AML-193 (cell line): ENCODE measurements around the gene CTAGE6.
"Not testable (repeated sequence)": the region's sequence is repeated elsewhere in the genome, so short reads cannot be mapped to it uniquely, and the experiment has no call there.

Experiments used
- DNase-seq, 2 experiments: peaks; one replicate each; lab custom pipeline; 2025; lab: John Stamatoyannopoulos, UW

CTAGE6 gene

GRCh38 chr7:143757596-143757995 lies at the start of gene CTAGE6:
TSS of gene CTAGE6 (minus strand) at chr7:143757696. CDS start at chr7:143757658, 38 bp downstream.
- not testable (repeated sequence) for DNase-seq

DNA sequence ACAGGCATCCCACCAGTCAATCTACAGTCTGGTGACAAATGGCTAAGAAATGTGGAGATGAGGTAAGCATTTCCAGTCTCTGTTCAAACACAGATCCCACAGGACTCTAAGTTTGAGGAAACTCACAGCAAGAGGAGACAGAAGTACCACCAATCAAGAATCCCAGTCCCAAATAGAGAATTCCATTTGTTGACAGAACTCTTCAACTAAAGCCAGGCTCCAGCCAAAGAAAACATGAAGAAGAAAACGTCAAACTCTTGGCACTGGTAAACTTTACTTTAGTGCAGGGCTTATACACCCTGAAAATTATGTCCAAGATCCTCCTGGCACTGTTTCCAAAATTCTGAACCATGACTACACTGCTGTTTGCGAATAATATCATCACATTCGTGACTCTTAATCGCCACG lies 49.2 kb upstream of the CTAGE6 start:
- not testable (repeated sequence) for DNase-seq

DNA sequence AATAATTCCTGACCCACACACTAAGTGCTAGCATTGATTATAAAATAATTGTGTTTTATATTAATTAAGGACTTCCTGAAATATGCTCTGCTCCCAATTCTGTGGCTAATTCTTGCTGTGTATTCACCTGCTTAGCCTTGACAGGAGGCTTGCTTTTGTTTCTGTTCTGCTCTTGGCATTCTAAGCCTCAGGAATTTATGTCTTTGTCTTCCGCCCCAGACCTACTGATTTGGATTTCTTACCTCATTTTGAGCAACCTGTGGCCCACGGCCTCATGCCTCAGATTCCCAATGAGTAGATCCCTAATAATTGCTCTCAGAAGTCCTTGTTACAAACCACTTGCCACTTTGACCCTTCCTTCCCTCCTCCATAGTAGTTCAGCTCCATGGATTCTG lies 40.4 kb upstream of the CTAGE6 start:
- not testable (repeated sequence) for DNase-seq

- not testable (repeated sequence) for DNase-seq
These were observed 39.8 kb upstream of the CTAGE6 start for GRCh38 chr7:143797119-143797895.

DNA sequence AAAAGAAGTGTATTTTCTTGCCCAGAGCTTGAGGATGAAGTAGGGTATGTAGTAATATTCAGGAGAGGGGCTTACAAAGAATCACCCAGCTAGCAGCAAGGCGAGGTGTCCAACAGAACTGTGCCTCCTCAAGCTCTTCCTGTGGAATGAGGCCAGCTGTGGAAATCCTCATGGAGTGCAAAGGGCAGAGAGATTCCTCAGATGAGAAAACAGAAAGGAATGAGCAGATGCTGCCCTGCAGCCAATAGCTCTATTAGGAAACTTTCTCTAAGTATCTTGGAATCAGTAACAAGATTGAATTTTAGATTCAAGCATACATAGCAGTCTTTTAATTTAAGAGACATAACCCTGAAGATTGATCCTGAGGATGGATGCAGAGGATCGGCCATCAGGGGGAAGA lies 38.2 kb upstream of the CTAGE6 start:
- not testable (repeated sequence) for DNase-seq

DNA sequence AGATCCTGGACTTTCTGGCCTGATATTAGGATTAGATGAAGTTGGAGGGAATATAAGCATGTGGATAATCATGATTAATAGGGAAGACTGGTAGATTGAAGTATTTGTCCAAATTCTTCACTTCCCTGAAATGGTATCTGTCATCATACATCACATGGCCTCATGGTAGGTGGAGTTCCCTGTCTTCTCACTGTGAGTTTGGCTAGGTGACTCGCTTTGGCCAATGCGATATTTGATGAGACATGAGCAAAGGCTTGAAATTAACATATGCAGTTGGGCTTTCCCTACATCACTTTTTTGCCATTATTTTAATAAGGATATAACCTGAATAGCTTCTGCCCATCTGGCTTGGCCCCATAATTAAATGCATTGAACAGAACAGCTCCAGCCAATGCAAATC lies 35.1 kb upstream of the CTAGE6 start:
- not testable (repeated sequence) for DNase-seq

GRCh38 chr7:143785415-143786182 lies 28.1 kb upstream of the CTAGE6 start:
- not testable (repeated sequence) for DNase-seq

GRCh38 chr7:143779591-143779990 lies 22.1 kb upstream of the CTAGE6 start:
- DNase-seq = not testable (repeated sequence)

DNA sequence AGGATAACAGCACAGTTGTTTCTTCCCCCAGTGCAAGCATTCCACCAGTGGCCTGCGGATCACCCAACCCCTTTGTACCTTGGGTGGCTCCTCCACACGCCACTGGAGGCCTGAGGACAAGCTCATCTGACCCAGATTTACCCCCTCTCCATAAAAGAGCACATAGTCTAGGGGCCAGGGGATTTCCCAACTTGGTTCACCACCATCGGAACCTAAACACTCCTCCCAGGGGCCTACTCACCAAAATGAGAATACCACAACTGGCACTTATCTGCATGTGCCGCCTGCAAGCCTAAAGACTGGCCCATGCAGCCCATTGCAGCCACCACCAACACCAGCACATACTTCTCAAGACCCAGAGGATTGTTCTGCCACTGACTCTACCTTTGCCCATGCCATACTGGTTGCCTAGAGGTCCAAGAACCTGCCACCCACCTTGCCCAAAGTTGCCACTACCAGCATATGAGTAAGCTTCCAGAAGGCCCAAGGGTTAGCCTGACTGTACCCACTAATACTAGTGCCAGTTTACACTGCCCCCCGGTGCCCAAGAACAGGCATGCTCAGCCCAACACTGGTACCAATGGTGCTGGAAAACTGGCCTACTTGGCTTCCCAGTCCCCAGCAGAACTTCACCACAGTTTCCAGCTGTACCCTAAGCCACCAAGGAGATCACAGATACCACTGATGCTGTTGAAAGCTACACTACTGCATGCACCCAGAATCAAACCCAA lies 15.4 kb upstream of the CTAGE6 start:
- DNase-seq = not testable (repeated sequence)

DNA sequence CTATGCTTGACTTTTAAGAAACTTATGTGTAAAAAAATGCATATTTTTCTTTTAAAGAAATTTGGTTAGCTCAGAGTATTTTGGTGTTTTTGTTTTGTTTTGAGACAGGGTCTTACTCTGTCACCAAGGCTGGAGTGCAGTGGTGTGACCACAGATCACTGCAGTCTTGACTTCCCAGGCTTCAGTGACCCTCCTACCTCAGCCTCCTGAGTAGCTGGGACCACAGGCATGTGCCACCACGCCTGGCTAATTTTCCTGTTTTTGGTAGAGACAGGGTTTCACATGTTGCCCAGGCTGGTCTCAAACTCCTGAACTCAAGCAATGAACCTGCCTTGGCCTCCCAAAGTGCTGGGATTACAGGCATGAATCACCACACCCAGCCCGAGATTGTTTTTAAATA lies 10.0 kb upstream of the CTAGE6 start:
- not testable (repeated sequence) for DNase-seq

- DNase-seq = not testable (repeated sequence)
These were observed 8.2 kb upstream of the CTAGE6 start for GRCh38 chr7:143765678-143766077.

DNA sequence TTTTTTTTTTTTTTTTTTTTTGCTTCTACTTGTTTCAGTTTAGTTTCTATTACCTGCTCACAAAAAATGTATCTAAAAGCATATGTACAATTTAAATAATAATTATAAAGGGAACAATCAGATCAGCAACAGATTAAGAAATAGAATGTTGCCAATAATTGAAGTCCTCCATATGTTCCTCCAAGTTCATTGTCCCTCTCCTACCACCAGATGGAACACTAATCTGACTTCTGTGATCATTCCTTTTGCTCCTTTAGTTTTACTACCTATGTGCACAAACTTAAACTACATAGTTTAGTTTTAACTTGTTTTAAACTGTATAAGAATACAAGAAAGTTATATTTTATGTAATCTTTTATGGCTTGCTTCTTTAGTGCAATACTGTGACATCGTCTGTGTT lies 5.6 kb upstream of the CTAGE6 start:
- DNase-seq = not testable (repeated sequence)

- not testable (repeated sequence) for DNase-seq
These were observed 12.2 kb downstream of the CTAGE6 start for GRCh38 chr7:143745340-143745739.

DNA sequence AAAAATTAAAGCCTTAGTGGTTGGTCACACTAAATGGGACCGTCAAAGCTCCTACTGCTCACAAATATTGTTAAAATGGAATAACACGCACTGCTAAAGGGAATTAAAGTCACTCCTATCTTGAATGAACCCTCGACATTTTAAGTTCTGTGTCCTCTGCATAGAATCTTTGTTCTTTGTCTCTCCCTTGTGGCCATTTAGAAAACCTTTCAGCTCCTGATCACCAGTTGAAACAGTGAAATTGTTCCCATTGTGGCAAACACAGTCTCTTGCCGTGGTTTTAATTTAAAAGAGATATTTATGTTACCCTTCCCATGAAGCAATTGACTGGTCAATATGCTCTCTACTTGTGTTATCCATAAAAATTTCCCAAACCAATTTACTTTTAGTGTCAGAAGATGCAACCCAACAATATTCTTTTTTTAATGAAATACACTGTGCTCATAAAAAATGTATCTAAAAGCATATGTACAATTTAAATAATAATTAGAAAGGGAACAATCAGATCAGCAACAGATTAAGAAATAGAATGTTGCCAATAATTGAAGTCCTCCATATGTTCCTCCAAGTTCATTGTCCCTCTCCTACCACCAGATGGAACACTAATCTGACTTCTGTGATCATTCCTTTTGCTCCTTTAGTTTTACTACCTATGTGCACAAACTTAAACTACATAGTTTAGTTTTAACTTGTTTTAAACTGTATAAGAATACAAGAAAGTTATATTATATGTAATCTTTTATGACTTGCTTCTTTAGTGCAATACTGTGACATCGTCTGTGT lies 20.3 kb downstream of the CTAGE6 start:
- DNase-seq = peak; percentile 57 to 75

GRCh38 chr7:143735962-143736361 lies 21.5 kb downstream of the CTAGE6 start:
- DNase-seq = no peak

DNA sequence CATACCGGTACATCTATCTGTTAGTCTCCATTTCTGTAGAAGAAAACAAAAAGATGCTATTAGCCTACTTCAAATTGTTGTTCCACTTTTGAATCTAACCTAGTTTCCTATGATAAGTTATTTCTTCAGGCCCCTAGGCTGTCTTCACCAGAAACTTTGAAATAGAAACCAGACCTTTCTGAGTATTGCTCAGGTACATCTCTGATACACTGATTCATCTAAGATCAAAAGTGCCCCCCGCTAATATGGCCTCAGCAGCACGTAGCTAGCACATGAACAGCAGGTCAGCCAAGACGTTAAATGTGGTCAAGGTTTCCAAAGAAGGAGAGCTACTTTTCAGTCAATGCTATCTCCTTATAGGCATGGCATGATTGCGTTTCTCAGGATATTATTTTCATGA lies 23.6 kb downstream of the CTAGE6 start:
- DNase-seq = no peak

DNA sequence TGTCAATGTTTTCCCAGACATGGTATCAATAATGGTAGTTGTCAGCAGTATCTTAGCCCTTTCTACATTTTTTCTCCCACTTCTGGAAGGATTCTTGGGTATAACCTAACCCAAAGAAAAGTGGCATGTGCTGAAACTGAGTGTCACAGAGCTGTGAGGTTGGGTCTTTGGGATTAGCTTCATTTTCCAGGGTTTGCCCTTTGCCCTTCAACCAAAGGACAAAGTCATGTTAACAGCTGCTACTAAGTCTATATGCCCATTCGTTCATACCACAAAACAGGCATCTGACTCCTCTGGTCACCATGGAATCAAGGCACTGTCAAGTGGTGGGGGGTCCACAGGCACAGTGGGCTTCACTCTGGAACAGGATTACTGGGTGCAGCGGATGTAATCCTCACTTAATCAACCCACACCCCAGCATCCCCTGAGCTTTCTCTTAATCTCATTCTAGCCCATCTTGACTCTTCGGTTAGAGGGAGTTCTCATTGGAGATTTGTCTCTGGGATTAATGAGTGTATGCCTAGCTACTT lies 29.1 kb downstream of the CTAGE6 start:
- no peak for DNase-seq

DNA sequence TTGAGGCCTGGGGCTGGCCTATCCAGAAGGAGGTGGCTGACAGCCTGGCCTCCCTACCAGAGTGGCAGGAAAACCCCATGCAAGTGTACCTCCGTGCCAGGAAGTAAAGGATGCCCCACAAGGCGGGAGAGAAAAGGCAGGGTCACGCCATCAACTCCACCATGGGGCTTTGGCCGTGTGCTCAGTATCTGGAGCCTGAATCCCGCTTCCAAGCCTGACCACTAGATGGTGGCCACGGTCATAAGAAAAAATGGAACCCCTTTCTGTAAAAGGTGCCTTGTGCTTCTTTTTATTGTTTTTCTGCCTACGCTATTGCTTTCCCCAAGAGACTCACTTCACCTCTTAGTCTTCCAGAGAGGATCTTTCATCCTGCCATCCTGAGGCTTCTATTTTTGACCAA lies 29.9 kb downstream of the CTAGE6 start:
- DNase-seq = not testable (repeated sequence)

- DNase-seq = not testable (repeated sequence)
These were observed 31.4 kb downstream of the CTAGE6 start for GRCh38 chr7:143726143-143726542.

DNA sequence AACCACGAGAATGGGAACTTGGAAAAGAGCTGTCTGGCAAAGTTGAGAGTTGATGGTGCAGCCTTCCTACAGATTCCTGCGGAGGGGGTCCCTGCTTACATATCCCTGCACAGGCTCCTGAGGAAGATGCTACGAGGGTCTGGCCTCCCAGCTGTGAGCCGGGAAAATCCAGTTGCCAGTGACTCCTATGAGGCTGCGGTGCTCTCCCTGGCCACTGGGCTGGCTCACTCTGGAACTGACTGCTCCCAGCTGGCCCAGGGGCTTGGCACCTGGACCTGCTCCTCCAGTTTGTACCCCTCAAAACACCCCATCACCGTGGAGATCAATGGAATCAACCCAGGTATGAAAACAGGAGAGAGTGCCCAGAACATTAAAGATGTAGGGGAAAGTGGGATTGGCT lies 37.2 kb downstream of the CTAGE6 start:
- DNase-seq = not testable (repeated sequence)

GRCh38 chr7:143715543-143716193 lies 41.8 kb downstream of the CTAGE6 start:
- not testable (repeated sequence) for DNase-seq
